Stimulated activated CD8-positive, alpha-beta memory T cell treated with anti-CD3 and anti-CD28 coated beads, Interleukin-12 subunit alpha, Interleukin-12 subunit beta, amount 100 ng/mL, for 4 hours (primary cell): Measurements from ENCODE around the gene AIFM1.

Experiments used
- DNase-seq: peaks from one replicate; pipeline ENCODE4 v3.0.0-alpha.2; 2020; ENCODE audit warnings: low read depth

The AIFM1 gene

DNA sequence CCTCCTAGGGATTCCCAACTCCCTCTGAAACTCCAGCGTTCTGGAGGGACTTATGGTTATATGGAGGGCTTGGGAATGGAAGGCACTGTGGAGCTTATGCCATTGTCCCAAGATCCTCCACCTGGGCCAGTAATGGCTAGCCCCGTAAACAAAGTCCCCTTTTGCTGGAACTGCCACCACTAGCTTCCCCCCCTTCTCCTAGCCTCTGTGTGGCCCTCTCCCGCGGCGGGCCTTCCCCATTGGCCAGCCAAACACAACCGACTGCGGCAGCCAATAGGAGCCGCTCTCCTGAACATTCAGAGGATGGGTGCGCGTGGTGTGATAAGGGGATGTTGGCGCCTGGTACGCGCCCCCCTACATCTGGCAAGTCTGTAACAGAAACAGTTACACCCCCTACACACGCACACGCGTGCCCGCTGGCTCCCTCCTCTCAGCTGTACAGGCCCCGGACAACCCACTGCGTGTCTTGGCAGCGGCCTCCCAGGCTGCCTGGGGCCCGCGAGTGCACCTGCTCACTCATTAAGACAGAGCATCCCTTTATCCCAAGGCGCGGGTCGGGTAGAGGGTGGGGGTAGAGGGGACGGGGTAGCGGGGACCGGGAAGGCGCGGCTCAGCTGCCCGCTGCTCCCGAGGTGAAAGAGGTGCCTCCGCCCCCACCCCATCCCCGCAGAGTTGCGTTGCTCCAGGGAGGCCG, 5.3 kb upstream of the AIFM1 start:
- DNase-seq = peak; percentile 33

DNA sequence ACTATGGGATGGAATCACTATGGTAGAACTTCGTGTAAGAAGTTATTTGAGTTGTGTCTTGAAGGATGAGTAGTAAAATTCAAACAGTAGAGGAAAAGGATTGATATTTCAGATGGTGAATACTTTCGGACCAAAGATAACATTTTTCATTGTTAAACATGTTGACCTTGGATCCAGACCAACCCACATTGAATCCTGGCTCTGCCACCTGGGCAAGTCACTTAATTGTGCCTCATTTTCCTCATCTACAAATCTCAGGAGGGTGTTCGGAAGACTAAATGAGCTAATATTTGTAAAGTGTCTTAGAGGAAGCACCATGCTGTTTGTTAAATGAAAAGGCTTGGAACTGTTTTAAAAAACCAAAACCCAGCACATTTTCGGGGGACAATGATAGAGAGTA, 1.4 kb upstream of the AIFM1 start:
- DNase-seq = no peak

DNA sequence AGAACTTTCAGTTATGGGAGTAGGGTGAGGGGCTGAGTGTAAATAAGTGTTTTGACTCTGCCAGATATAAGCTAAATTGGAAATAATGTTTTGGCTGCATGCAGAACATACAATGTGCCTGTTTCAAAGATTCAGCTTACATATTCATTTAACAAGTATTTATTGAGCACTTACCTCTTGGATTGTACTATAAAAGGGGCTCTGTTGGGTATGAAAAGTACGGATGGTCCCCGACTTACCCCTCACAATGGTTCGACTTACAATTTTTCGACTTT, 799 bp upstream of the AIFM1 start:
- DNase-seq = no peak

DNA sequence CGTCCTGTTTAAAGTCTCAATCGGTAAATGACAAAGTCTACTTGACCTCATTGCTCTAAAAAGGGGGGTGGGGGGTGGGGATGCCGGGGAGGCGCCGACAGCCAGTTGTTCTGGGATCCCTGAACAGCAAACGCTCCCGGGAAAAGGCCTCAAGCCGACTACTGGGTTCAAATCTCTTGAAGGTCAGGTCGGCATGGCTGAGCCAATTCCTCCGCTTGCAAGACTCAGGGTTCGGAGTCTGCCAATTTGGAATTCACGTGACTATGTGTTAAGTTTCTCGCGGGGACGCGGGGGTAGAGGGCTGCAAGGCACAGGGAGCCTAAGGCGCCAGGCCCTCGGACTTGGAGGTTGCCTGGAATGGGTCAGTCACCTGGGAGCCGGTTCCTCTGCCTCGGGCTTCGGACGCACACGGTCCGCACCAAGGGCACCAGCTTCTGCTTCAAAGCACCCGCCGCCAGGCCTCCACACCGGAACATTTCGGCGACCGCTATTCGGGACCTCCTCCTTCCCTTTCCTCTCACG, 399 bp downstream of the AIFM1 start:
- no peak for DNase-seq

DNA sequence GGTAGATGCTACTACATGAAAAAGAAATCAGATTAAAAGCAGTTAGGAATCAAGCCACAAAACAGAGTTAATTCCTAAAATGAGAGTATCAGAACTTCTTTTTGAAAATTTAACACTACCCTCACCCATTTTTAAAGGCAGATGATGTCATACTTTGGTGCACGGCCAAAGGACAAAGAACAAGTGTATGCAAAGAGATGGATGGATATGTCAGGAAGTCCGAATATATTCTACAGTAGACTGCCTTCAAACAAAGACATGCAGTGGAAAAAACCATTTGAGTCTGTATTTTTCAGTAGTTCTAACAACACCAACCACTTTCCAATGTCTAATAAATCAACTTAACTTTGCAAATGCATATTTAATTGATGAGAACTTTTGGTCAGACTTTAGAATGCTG, 2.2 kb downstream of the AIFM1 start:
- no peak for DNase-seq

DNA sequence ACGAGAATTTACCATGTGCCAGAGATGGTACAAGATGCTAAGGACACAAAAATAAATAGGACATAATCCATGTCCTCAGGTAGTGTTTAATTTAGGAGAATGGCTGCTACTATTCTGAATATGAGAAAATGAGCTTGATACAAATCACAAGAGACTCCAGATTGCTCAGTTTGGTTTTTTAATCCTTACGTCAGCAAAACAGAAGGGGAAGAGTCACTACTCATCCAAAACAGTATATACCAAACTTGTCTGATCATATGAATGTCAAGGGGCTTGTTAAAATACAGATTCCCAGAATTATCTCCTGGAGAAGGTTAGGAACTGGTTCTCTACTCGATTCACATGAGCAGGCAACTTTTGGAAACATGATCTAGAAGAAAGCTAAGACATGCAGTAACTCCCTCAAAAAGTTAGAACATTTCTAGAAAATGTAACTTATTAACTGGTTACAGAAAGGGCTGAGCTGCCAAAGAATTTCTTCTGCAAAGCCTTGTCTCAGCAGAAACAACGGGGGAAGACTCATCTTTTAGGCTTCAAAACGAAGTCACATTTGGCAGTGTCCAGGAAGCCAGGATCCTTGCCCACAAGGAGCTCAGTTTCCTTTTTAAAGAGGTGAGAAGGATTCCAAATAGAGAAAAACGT, 3.4 kb downstream of the AIFM1 start:
- no peak for DNase-seq

DNA sequence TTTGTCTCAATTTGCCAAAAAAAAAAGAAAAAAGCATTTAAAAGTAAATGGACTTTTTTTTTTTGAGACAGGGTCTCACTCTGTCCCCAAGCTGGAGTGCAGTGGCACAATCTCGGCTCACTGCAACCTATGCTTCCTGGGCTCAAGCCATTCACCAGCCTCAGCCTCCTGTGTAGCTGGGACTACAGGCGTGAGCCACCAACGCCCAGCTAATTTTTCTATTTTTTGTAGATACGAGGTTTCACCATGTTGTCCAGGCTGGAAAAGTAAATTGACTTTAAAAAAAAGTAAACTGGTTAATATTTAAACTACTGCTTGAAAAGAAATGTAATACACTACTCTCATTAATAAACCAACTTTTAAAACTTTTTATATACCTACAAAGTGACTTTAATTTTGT, 5.9 kb downstream of the AIFM1 start:
- DNase-seq = no peak

DNA sequence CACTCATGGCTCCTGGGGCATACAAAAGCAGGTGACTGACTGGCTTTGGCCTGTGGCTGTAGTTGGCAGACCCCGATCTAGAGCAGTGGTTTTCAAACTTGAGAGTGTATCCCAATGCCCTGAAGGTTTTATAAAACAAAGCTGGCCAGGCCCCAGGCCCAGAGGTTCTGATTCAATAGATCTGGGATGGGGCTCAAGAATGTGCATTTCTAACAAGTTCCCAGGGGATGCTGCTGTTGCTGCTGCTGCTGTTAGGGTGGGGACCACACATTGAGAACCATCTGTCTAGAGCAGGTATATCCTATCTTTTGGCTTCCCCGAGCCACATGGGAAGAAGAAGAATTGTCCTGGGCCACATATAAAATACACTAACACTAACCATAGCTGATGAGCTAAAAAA, 7.3 kb downstream of the AIFM1 start:
- no peak for DNase-seq

DNA sequence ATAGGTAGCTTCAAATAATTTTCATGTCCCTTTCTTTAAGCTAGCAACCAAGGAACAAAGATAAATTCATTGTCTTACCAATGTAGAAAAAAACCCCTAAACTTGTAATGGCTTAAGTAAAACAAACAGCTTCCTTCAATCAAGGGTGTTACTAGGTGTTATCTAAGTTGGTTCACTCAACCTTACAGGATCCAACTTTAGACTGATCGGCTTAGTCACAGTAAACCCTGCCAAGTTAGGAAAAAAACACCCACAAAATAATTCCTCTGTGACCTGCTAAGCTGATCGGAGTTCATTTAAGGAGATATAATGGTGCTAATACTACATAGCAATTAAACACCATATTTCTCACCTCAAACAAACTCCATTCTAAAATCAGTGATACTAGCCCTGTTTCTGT, 10.1 kb downstream of the AIFM1 start:
- no peak for DNase-seq

DNA sequence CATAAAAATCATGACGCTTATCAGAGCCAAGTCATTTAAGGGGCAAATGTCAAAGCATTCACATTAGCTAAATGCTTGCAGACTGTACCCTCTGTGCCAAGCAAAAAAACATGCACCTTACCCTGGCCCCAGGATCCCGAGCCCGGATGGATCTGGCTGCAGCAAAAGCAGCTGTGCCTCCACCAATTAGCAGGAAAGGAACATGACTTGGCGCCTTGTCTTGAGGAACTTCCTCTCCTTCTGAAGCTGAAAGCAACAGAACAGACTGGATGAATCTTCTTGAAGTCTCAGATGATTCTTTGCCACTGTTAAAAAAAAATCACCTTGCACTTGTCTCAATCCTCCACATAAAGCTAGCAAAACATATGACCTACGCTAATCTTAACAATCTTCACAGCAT, 18.0 kb downstream of the AIFM1 start:
- no peak for DNase-seq

DNA sequence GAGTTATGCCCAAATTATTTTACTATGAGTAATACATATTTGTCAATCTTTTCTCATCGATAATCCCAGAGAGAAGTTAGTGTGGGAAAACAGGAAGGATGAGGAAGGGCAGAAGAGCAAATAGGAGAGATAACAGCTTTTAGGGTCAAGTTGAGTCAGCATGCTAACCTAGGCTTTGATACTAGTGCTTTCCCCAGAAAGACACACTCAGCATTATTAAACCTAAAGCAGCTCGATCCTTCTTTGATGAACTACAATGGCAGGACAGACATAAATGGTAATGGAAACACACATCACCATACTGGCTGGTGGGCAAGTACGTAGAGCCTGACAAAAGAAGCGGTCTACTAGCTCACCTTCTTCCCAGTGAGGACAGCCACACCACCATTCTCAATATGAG, 20.5 kb downstream of the AIFM1 start:
- no peak for DNase-seq

DNA sequence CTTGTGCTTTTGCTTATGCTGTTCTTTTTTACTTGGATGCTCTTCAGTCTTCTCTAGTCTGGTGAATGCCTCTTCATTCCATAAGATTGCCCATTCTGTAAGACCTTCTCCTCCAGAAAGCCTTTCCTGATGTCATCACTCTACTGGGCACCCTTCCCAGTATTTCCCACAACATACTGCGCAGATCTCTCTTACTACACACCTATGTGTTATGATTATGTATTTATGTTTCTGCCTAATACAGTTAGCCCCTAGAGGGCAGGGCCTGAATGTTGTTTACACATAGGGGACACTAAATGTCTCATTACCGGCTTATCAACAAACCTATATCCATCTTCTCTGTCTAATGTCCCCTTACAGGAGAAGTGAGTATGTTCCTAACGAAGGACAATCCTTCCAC, 21.1 kb downstream of the AIFM1 start:
- no peak for DNase-seq

DNA sequence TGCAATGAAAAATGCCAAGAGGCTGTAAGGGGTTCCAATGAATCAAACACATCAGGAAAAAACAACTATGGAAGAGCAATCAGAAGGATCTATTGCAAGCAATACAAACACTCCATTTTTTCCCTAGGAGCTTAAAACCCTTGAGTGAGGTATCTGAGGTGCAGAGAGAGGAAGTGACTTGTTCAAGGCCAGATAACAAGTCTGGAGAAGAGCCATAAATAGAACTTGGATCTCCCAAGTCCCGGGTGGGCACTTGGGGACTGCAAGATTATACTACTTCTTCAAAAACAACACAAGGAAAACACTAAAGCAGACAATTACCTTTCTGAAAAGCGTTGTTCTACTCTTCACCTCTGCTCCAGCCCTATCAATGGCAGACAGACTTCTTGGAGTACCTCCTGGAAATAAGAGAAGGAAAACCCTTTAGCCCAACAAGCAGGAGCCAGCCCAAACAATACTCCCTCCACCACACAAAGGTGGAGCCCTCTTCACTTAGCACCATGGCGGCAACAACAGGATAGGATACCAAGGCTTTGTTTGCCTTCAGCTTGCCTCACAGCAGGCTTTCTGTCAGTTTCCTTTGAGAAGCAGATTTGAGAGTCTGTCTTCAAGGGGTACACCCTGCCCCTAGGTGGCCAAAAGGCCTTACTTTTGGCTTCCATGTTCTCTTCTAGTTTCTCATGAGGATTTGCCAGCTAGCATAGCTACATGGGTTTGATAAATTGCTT, 26.0 kb downstream of the AIFM1 start:
- DNase-seq = no peak

DNA sequence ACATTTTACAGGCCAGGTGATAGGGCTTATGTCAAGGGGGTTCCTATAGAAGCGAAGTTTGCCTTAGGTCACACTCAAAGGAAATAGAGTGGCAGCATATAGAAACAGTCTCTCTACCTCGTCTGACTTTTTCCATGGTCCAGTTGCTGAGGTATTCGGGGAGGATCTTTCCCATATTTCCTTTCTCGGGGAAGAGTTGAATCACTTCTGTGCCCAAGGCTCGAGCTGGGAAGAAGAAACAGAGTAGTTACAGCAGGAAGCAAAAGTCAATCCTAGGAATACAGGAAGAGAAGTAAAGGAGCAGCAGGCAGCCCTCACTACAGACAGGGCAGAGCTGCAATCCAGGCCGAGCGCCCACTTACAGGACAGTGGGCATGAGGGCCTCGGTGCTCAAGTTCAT, 28.7 kb downstream of the AIFM1 start:
- DNase-seq = no peak

DNA sequence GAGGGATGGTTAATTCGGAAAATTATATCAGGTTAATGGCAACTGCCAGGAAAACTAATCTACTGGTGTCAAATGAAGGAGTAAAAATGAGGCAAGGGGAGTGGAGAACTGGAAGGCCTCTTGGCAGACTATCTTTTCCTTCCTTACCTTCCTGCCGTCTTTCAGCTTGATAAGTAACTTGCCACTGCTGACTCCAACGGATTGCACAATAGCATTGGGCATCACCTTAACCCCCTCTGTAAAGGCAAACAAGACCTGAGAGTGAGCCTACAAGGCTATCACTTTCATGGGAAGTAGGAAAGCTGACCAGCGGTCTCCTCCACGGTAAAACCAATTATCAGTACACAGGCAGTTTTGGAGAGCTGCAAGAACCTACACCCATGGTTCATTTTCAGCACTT, 29.1 kb downstream of the AIFM1 start:
- no peak for DNase-seq

DNA sequence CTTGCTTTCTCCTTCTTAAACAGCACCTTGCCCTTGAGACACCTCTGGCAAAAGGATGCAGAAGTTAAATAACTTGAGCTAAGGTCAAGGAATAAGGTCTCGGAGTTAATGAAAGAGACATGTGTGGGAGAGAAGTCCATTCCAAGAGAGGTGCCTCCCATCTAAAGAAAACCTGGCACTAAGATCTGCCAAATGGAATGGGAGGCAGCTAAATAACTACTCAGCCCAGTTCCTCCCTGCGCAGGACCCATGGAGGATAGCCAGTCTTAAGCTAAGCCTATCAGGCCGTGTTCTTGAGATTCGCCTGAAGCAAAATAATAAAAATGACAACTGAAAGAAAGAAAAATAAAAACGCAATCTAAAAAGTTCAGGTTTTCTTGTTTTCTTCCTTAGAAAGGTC, 34.7 kb downstream of the AIFM1 start:
- DNase-seq = no peak

DNA sequence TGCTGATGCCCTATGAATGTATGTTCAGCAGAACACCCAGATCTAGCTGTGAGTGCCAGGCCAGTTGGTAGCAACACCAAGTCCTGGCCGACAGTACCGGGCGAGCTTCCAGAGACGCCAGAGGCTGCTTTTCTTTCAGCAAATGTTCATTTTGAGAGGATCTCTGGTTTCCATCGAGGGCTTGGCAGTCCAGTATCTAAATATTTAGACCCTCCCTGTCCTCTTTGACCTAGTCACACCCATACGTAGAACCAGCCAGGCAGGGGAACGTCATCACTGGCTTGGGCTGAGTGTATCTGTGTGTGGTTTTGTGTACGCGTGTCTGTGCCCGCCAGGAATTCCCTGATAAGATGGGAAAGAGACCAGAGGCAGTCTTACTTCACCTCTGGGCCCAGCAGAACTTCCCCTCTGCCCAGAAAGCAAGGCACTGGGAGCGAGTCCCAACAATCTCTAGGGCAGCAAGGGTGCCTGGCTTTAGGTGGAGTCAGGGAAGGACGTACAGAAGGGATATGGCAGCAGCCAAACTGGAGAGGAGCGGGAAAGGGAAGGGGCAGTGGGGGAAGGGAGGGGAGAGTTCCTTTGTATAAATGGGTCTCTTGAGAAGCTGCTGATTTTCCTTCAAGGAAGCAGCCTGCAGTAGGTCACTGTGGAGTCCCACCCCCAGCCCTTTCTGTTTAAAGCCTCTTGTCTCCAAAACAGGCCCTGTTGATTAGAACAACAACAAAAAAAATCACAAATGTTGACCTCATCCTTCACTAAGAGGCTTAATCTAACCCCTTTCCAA, 40.4 kb downstream of the AIFM1 start:
- no peak for DNase-seq

DNA sequence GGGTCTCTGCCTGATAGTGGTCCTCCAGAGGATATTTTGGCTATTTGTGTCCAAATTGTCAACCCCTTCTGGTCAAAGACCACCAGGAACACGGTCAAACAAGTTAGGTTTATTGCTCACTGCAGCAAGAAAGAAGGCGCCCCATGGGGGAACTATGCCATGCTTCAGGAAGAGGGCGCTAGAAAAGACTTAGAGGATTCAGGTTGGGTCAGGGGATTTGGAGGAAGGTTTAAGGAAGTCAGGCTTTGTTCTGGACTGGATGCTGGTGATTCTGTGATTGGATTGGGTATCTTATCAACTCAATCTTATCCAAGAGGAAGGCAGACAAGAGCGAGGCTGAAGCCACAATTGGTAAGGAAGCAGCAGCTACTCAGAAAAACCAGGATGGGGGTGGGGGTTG, 41.1 kb downstream of the AIFM1 start:
- DNase-seq = no peak

DNA sequence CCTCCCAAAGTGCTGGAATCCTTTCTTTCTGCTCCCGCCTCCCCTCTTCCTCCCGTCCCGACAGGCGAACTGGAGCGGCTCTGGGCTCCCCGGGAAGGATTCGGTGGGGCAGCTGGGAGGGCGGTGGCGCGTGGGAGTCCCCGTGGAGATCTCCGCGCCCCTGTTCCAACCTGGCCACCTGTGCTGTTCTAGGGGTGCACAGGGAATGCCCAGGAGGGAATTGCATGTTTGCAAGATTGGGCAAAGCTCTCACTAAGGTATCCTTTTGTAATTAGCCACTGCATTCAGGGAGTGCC, 44.2 kb downstream of the AIFM1 start:
- no peak for DNase-seq

DNA sequence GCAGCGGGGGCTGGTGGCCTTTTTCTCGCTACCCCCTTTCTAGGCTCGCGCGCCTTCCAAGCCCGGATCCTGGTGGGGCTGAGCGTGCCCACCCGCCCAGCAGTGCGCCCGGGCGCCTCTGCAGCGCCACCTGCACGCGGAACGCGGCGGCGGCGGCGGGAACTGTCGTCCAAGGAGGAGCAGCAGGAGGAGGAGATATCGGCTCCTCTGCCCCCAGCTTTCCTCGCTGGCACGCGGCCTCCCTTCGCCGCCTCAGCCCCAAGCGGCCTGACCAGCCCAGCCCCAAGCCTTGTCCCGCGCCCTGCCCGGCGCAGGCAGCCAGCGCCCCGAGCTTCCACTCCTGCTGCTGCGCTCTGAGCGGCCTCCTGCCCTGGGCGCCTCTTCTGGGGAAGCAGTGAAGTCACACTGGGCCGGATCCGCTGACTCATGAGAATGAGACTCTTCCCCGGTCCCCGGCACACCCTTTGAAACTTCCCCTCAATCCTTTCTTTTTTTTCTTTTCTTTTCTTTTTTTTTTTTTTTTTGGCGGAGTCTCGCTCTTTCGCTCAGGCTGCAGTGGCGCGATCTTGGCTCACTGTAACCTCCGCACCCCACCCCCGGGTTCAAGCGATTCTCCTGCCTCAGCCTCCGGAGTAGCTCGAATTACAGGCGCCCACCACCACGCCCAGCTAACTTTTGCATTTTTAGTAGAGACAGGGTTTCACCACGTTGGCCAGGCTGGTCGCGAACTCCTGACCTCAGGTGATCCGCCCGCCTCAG, 44.7 kb downstream of the AIFM1 start:
- DNase-seq = peak; percentile 49

DNA sequence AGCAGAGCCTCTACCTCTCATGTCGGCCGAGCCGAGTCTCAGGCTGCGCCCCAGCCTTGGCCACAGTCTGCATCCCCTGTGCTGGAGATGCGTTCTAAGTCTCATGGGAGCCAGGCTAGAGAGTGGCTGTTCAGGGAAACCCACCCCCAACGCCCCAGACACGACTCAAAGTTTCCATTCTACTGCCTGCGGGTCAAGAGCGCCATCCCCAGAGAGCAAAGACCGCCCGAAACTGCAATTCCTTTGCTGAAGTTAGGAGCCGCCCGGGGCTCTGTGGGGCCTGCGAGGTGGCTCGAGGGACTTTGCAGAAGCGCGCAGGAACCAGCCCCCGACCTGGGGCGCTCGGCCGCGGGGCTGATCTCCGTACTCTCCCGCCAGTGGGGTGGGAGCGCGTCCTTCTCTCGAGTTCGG, 45.3 kb downstream of the AIFM1 start:
- no peak for DNase-seq

DNA sequence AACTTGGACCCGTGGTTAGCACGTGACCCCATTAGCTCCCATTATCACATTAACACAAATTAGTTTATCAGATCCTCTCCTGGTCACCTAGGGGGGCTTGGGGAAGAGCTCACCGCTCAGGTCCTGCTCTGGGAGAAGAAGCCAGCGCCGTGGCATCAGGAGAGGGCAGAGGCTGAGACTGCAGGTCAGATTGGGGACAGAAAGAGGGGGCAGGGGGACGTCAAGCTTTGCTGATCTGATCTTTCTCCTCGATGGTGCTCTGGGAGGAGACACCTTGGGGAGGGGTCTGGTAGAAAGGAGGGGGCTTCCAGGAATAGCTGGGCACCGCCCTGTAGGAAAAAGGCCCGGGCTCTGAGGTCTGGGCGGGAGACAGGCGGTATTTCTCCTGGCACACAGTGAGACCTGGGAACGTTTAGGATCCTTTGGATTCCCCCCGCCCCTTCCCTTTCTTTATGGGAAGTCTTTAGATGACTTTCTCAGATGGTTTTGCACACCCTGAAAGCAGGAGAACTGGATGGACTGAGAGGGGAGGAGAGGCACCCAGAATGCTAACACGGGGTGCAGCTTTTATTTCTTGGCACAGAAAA, 46.2 kb downstream of the AIFM1 start:
- no peak for DNase-seq
